Measurements from ENCODE around the gene GP9. TPM values are rescaled to one million over a fixed set of nuclear protein-coding genes. Genes with fewer than 3 reads are reported as not detected.
"Not testable (repeated sequence)": the region's sequence is repeated elsewhere in the genome, so short reads cannot be mapped to it uniquely, and the experiment has no call there.

GP9 gene
- total RNA-seq, 4 donors from 2014 or later, result not detected

DNA sequence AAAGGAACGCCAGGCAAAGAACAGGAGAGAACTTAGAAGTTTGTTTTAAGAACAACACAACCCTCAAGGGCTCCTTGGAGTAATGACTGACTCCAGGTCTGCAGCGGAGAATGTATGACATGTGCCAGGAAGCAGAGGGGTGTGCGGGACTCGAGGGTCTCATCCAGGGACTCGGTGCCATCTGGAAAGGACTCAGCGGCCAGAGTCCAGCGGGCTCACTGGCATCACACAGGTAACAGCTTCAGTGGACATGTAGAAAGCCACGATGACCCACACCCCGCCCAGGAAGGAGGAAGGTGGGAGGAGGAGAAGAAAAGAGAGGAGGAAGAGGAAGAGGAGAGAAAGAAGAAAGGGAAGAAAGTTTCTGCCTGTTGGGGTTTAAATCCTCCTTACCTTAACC lies 21.4 kb downstream of the GP9 start:
- intact Hi-C loops (cut with DNase I; ENCODE audit: low total_unique reads), result no loop called here

GRCh38 chr3:129084501-129084900 lies 23.9 kb downstream of the GP9 start:
- no peak for DNase-seq (ENCODE audit: low spot score in 2 of 2)
- WGBS, 2 donors, result 74 to 79% methylated on average over 6 of the region's 6 CpGs
- intact Hi-C loops (cut with DNase I; ENCODE audit: low total_unique reads), result no loop called here
- no peak for TF ChIP-seq POLR2A (IDR thresholded peaks at IDR 0.05)
- TF ChIP-seq, protein P1, sequence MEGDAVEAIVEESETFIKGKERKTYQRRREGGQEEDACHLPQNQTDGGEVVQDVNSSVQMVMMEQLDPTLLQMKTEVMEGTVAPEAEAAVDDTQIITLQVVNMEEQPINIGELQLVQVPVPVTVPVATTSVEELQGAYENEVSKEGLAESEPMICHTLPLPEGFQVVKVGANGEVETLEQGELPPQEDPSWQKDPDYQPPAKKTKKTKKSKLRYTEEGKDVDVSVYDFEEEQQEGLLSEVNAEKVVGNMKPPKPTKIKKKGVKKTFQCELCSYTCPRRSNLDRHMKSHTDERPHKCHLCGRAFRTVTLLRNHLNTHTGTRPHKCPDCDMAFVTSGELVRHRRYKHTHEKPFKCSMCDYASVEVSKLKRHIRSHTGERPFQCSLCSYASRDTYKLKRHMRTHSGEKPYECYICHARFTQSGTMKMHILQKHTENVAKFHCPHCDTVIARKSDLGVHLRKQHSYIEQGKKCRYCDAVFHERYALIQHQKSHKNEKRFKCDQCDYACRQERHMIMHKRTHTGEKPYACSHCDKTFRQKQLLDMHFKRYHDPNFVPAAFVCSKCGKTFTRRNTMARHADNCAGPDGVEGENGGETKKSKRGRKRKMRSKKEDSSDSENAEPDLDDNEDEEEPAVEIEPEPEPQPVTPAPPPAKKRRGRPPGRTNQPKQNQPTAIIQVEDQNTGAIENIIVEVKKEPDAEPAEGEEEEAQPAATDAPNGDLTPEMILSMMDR (IDR thresholded peaks at IDR 0.05), result no peak
- H3K4me3 ChIP-seq (ENCODE audit: low read depth, poor library complexity, severe bottlenecking), result no peak overlapping the region

More for the DNA sequence above, 21.4 kb downstream of the GP9 start:
- WGBS, 2 donors, result 77 to 86% methylated on average over 9 of the region's 9 CpGs
- no peak for DNase-seq (ENCODE audit: low spot score in 2 of 2)
- TF ChIP-seq POLR2A (IDR thresholded peaks at IDR 0.05), result no peak
- TF ChIP-seq, protein P1 (IDR thresholded peaks at IDR 0.05), result no peak
- no peak overlapping the region for H3K4me3 ChIP-seq (ENCODE audit: low read depth, poor library complexity, severe bottlenecking)

DNA sequence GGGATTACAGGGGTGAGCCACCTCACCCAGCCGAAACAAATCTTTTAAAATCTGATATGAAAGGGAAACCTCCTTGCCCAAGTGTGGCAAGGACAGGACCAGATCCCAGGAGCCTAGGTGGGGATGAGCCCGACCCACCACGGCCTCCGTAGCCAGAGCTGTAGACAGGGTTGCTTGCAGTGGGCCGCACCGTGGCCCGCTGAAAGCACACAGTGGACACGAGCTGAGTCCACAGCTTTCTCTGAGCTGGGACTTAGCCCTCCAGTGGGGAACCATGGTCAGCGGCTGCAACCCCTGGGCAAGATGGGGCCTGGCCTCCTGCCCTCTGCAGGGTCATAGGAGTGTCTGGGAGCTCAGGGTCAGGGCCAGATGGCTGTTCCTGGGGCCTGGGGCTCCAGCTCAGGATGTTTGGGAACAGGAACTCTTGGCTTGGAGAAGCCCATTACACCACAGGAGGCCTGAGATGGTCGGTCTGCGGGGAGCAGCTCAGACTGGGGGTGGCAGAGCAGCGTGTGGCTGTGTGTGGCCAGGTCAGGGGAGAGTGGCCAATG lies 24.7 kb downstream of the GP9 start:
- WGBS, 2 donors, result 91 to 96% methylated on average over 4 to 12 of the region's 12 CpGs

GRCh38 chr3:129085818-129086217 lies 25.2 kb downstream of the GP9 start:
- DNase-seq (ENCODE audit: low spot score in 2 of 2), result no peak
- no peak for TF ChIP-seq POLR2A (IDR thresholded peaks at IDR 0.05)
- TF ChIP-seq, protein P1 (IDR thresholded peaks at IDR 0.05), result no peak
- intact Hi-C loops (cut with DNase I; ENCODE audit: low total_unique reads), result no loop called here
- H3K4me3 ChIP-seq (ENCODE audit: low read depth, poor library complexity, severe bottlenecking), result no peak overlapping the region
- whole genome bisulfite sequencing, 2 donors, result 93 to 100% methylated on average over 2 to 3 of the region's 4 CpGs

More for the DNA sequence above, 24.7 kb downstream of the GP9 start:
- no peak overlapping the region for H3K4me3 ChIP-seq (ENCODE audit: low read depth, poor library complexity, severe bottlenecking)
- intact Hi-C loops (cut with DNase I; ENCODE audit: low total_unique reads), result no loop called here
- DNase-seq (ENCODE audit: low spot score in 2 of 2), result no peak
- TF ChIP-seq, protein P1 (IDR thresholded peaks at IDR 0.05), result no peak
- TF ChIP-seq POLR2A (IDR thresholded peaks at IDR 0.05), result no peak

DNA sequence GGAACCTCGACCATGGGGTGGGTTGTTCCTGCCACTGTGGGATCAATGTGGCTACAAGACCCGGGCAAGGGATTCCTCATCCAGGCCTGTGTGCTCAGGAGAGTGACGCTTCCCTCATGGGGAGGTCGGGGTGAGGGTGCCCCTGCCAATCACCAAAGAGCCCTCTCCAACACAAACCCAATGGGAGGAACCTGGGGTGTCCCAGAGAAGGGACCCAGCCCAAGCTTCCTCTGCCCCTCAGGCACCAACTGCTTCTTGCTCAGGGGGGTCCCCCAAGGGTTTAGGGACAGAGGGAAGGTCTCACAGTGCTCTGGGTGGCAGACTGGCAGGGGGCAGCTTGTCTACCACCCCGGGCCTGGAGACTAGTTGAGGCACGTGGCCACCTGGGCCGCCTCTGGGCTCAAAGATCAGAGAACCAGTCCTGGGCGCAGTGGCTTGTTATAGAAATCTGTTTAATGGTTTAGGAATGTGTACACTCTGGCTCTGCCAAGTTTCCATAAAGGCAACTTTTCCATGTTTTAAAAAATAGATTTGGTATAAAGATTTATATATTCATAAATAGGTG lies 26.6 kb downstream of the GP9 start:
- H3K4me3 ChIP-seq (ENCODE audit: low read depth, poor library complexity, severe bottlenecking), result no peak overlapping the region
- 31 to 34% methylated on average over 7 to 8 of the region's 8 CpGs for WGBS, 2 donors
- intact Hi-C loops (cut with DNase I; ENCODE audit: low total_unique reads), result no loop called here
- TF ChIP-seq POLR2A (IDR thresholded peaks at IDR 0.05), result no peak
- TF ChIP-seq, protein P1 (IDR thresholded peaks at IDR 0.05), result no peak
- peak in 1 of 2 donors; percentile 30 for DNase-seq (ENCODE audit: low spot score in 2 of 2)

DNA sequence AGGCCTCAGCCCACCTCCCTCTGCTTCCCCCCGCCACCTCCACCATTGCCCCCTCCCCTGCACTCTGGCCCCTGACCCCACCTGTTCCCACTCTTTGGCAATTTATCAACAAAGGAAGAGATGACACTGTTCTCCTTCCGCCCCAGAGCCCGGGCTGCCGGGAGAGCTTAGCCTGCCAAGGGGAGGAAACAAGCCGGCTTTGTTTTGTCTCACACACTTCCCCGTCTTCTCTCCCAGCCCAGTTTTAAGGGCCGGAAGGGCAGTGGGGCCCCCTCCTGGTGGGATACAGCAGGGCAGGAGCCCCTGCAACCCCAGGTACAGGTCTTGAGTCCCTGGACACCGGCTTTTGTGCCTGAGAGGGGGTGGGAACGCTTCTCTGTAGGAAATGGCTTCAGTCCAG lies 27.3 kb downstream of the GP9 start:
- 0% methylated on average over 3 of the region's 9 CpGs; no CpG with 5 or more reads in 1 of the 2 donors for WGBS, 2 donors
- intact Hi-C loops (cut with DNase I; ENCODE audit: low total_unique reads); DNase-seq (ENCODE audit: low spot score in 2 of 2): not testable (repeated sequence)

GRCh38 chr3:129088312-129088711 lies 27.7 kb downstream of the GP9 start:
- no CpG with 5 or more reads among the region's 6 CpGs for WGBS, 2 donors
- DNase-seq (ENCODE audit: low spot score in 2 of 2), result not testable (repeated sequence)

More for the DNA sequence above, 27.3 kb downstream of the GP9 start:
- H3K4me3 ChIP-seq (ENCODE audit: low read depth, poor library complexity, severe bottlenecking), result not testable (repeated sequence)

More at GRCh38 chr3:129088312-129088711, 27.7 kb downstream of the GP9 start:
- H3K4me3 ChIP-seq (ENCODE audit: low read depth, poor library complexity, severe bottlenecking); intact Hi-C loops (cut with DNase I; ENCODE audit: low total_unique reads): not testable (repeated sequence)
